GM18907 (cell line): ENCODE results near the gene DYNLT4.

Experiments
- ATAC-seq: cut with Tn5 transposase; IDR thresholded peaks from one replicate; pipeline ENCODE4 v1.9.1; 2021; ENCODE audit warnings: mild to moderate bottlenecking, moderate library complexity; ENCODE audit not compliant: unreplicated experiment

DYNLT4 gene

GRCh38 chr1:44790968-44791801 lies 16.0 kb downstream of the DYNLT4 start:
- no peak for ATAC-seq

GRCh38 chr1:44788120-44788860 lies 18.9 kb downstream of the DYNLT4 start, which contains the start of gene BEST4:
TSS of gene BEST4 (minus strand) at chr1:44788170. CDS start at chr1:44787705, 465 bp downstream.
- no peak for ATAC-seq

- ATAC-seq, result no peak
Observed at GRCh38 chr1:44787506-44787905, 19.6 kb downstream of the DYNLT4 start.

GRCh38 chr1:44786841-44787426 lies 20.2 kb downstream of the DYNLT4 start:
- ATAC-seq, result no peak

- peak; percentile 47 for ATAC-seq
Observed at GRCh38 chr1:44786138-44786840, 20.9 kb downstream of the DYNLT4 start.

- ATAC-seq, result no peak
Observed at GRCh38 chr1:44785501-44786137, 21.5 kb downstream of the DYNLT4 start.

- ATAC-seq, result no peak
Observed at GRCh38 chr1:44785029-44785380, 22.1 kb downstream of the DYNLT4 start.

GRCh38 chr1:44784094-44785028 lies 22.8 kb downstream of the DYNLT4 start:
- no peak for ATAC-seq

- ATAC-seq, result no peak
Observed at GRCh38 chr1:44783697-44784093, 23.5 kb downstream of the DYNLT4 start.

- no peak for ATAC-seq
Observed at GRCh38 chr1:44780583-44781121, 26.5 kb downstream of the DYNLT4 start.

- ATAC-seq, result no peak
Observed at GRCh38 chr1:44778705-44779576, 28.2 kb downstream of the DYNLT4 start.

- no peak for ATAC-seq
Observed at GRCh38 chr1:44777969-44778635, 29.0 kb downstream of the DYNLT4 start.

GRCh38 chr1:44777547-44777946 lies 29.6 kb downstream of the DYNLT4 start:
- ATAC-seq, result no peak

- no peak for ATAC-seq
Observed at GRCh38 chr1:44776730-44777068, 30.5 kb downstream of the DYNLT4 start.

- no peak for ATAC-seq
Observed at GRCh38 chr1:44775930-44776729, 31.0 kb downstream of the DYNLT4 start.

GRCh38 chr1:44775078-44775929 lies 31.8 kb downstream of the DYNLT4 start, which contains the start of gene RPS8:
TSS of gene RPS8 (plus strand) at chr1:44775540. CDS start at chr1:44775597, 57 bp downstream.
- ATAC-seq, result peak; percentile 83
